HG03066 (cell line): Measurements from ENCODE around the gene ADGRG6.

ENCODE experiments used
- ATAC-seq: cut with Tn5 transposase; IDR thresholded peaks from one replicate; pipeline ENCODE4 v1.9.1; 2021; ENCODE audit warnings: low read depth; ENCODE audit not compliant: unreplicated experiment

Gene ADGRG6

GRCh38 chr6:142289687-142290086 lies 12.1 kb upstream of the ADGRG6 start:
- ATAC-seq = no peak

- ATAC-seq = no peak
Measured at GRCh38 chr6:142290851-142291250, 11.0 kb upstream of the ADGRG6 start.

- no peak for ATAC-seq
Measured at GRCh38 chr6:142291512-142291911, 10.3 kb upstream of the ADGRG6 start.

GRCh38 chr6:142292166-142292924 lies 9.5 kb upstream of the ADGRG6 start:
- no peak for ATAC-seq

GRCh38 chr6:142293121-142293520 lies 8.7 kb upstream of the ADGRG6 start:
- ATAC-seq = no peak

- no peak for ATAC-seq
Measured at GRCh38 chr6:142294679-142295078, 7.1 kb upstream of the ADGRG6 start.

- ATAC-seq = no peak
Measured at GRCh38 chr6:142296975-142297604, 4.7 kb upstream of the ADGRG6 start.

- no peak for ATAC-seq
Measured at GRCh38 chr6:142297605-142297995, 4.2 kb upstream of the ADGRG6 start.

- no peak for ATAC-seq
Measured at GRCh38 chr6:142297996-142298753, 3.6 kb upstream of the ADGRG6 start.

GRCh38 chr6:142300302-142300701 lies 1.5 kb upstream of the ADGRG6 start:
- no peak for ATAC-seq

- ATAC-seq = no peak
Measured at GRCh38 chr6:142300758-142301650, 803 bp upstream of the ADGRG6 start.

GRCh38 chr6:142302421-142303175 lies 791 bp downstream of the ADGRG6 start:
- ATAC-seq = no peak

GRCh38 chr6:142303176-142303533 lies 1.3 kb downstream of the ADGRG6 start:
- no peak for ATAC-seq

- ATAC-seq = no peak
Measured at GRCh38 chr6:142304241-142304640, 2.4 kb downstream of the ADGRG6 start.

GRCh38 chr6:142306736-142307135 lies 4.9 kb downstream of the ADGRG6 start:
- ATAC-seq = no peak

- no peak for ATAC-seq
Measured at GRCh38 chr6:142307963-142308748, 6.3 kb downstream of the ADGRG6 start.

GRCh38 chr6:142309426-142309825 lies 7.6 kb downstream of the ADGRG6 start:
- ATAC-seq = no peak

GRCh38 chr6:142313284-142313683 lies 11.5 kb downstream of the ADGRG6 start:
- ATAC-seq = no peak

GRCh38 chr6:142316791-142317368 lies 15.1 kb downstream of the ADGRG6 start:
- no peak for ATAC-seq
